ENCODE data around the gene HAGH.
"Not testable (repeated sequence)": the region's sequence is repeated elsewhere in the genome, so short reads cannot be mapped to it uniquely, and the experiment has no call there.

The HAGH gene

GRCh38 chr16:1826691-1827573 lies at the start of gene HAGH, which contains the start of gene FAHD1:
Gene HAGH, minus strand, starts transcription at chr16:1826825. Its CDS starts 38 bp downstream, at chr16:1826787.
Gene FAHD1, plus strand, starts transcription at chr16:1827206. Its CDS starts 33 bp downstream, at chr16:1827239.
- peak; percentile 91 for DNase-seq (ENCODE audit: low spot score)

DNA sequence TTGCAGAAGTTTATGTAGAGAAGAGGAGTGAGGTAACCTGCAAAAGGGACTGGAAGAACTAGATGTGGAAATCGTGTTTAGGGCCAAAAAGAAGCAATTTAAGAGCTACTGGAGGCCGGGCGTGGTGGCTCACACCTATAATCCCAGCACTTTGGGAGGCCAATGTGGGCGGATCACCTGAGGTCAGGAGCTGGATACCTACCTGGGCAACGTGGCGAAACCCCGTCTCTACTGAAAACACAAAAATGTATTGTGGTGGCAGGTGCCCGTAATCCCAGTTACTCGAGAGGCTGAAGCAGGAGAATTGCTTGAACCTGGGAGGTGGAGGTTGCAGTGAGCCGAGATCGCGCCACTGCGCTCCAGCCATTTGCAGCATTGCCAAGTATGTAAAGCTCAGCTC lies 49.4 kb upstream of the HAGH start:
- DNase-seq (ENCODE audit: low spot score): not testable (repeated sequence)

GRCh38 chr16:1874854-1875253 lies 48.2 kb upstream of the HAGH start:
- no peak for DNase-seq (ENCODE audit: low spot score)

DNA sequence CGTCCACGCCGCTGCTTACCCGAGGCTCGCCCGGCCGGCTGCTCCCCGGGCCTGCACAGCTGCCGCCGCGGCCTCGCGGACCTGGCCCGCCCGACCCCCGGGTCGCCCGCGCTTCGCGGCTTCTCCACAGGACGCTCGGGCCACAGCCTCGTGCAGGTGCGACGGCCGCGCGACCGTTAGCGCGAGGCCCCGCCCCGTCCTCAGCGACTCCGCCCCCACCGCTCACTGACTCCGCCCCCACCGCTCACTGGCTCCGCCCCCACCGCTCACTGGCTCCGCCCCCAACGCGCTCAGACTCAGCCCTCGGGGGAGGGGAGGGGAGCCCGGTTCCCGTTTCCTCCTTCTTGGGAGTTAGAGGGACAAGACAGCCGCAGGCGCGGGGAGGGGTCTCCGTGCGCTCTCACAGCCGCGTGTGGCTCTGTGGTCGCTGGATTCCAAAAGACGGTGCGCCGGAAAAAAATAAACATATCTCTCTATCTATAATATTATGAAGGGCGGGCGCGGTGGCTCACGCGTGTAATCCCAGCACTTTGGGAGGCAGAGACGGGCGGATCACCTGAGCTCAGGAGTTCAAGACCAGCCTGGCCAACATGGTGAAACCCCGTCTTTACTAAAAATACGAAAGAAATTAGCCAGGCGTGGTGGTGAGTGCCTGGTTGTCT lies 45.5 kb upstream of the HAGH start, which contains the start of gene MEIOB:
MEIOB (minus strand) TSS at position 191 of the 662 bp plus-strand sequence. CDS start 3,989 bp downstream, outside the sequence.
- DNase-seq (ENCODE audit: low spot score): no peak

GRCh38 chr16:1870365-1871082 lies 43.9 kb upstream of the HAGH start:
- no peak for DNase-seq (ENCODE audit: low spot score)

GRCh38 chr16:1865902-1866690 lies 39.5 kb upstream of the HAGH start:
- DNase-seq (ENCODE audit: low spot score): no peak

DNA sequence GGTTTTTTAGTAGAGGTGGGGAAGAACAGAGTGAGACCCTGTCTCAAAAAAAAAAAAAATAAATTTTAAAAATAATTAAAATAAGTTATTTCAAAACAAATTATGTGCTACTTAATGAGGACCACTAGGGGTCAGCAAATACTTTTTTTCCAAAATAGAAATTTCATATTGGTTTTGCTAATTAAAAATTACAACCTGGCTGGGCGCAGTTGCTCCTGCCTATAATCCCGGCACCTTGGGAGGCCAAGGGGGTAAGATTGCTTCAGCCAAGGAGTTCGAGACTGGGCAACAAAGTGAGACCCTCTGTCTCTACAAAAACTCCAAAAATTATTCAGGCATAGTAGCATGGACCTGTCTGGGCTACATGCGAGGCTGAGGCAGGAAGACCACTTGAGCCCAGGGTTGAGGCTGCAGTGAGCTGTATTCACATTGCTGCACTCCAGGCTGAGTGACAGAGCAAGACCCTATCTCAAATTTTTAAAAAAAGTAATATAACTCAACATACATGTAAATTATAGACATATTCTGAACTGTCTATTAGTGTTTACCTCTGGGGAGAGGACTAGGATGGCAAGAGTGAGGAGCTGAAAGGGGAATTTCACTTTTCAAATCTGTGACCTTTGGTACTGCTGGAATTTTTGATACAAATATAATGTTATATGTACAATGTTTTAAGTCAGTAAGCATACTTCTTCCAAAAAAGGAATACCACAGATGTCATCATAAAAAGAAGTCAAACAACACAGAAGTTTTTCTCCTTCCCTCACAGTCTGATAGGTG lies 37.2 kb upstream of the HAGH start:
- DNase-seq (ENCODE audit: low spot score): peak; percentile 24

- DNase-seq (ENCODE audit: low spot score): no peak
These were observed 35.8 kb upstream of the HAGH start for GRCh38 chr16:1862394-1862793.

GRCh38 chr16:1861730-1862129 lies 35.1 kb upstream of the HAGH start:
- no peak for DNase-seq (ENCODE audit: low spot score)

DNA sequence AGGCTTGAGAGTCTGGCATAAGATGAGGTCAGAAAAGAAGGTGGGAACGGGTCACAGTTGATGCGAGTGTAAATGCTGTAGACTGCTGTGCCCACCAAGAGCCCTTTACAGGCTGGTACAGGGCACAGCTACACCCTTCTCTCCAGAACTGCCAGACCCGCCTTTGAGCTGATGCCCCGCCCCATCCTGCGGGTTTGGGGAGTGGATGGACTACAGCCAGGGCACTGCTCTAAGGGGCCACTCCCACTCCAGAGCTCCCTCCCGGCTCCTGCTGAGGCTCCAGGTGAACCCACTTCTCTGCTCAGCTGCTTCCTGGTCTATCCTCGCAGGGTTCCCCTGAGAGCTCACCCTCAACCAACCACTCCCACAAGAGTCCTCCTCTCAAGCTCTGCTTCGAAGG lies 33.0 kb upstream of the HAGH start:
- DNase-seq (ENCODE audit: low spot score): no peak

- no peak for DNase-seq (ENCODE audit: low spot score)
These were observed 31.7 kb upstream of the HAGH start for GRCh38 chr16:1858189-1858865.

GRCh38 chr16:1857433-1858097 lies 30.9 kb upstream of the HAGH start:
- DNase-seq (ENCODE audit: low spot score): no peak

DNA sequence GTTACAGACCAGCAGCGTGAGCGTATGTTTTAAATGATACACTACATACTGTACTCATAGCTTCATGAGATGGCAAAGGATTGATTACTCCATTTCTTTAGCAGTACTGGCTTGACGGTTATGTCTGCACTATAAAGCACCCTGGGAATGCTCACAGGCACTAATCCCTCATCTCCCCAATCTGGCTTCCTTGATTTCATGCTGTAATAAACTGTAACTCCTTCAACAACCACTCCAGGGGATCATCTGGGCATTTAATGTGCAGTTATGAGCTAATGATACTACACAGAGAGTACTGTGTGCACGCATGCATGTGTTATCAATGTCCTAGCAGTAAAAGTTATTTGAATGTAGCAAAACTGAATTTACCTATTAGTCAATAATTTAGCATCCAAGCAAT lies 25.2 kb upstream of the HAGH start:
- DNase-seq (ENCODE audit: low spot score): no peak

DNA sequence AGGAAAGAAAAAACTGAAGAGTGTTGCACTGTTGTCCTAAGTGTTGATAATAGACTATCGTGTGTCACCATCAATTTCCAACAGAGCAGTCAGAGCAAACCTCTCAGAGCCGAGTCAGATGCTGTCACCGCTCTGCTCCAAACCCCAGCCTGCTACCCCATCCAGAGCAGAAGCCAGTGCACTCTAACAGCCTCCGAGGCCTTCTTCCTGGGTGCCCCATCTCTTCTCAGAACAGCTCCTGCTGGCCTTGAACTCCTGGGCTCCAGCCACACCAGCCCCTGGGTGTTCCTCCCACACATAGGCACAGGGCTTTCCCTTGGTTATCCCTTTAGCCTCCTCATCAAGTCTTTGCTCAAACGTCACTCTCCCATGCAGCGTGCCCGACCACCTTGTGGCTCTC lies 24.4 kb upstream of the HAGH start:
- DNase-seq (ENCODE audit: low spot score): no peak

GRCh38 chr16:1846416-1846815 lies 19.8 kb upstream of the HAGH start:
- DNase-seq (ENCODE audit: low spot score): no peak

DNA sequence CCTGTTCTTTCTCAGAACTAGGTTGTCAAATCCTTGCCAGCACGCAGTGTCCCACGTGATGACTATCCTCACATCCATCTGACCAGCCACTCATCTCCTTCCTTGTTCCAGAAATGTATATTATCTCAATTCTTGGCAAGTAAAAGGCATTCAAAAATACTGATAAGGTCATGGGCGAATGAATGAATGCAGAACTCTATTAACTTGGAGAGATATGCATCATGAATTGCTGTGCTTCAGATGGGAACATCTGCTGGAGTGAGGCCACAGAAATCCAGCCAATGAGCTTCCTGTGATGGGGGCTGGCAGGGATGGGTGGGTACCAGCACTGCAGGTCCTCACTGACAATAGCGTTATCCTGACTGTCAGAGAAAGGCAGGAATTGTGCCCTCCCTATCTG lies 19.4 kb upstream of the HAGH start:
- no peak for DNase-seq (ENCODE audit: low spot score)

DNA sequence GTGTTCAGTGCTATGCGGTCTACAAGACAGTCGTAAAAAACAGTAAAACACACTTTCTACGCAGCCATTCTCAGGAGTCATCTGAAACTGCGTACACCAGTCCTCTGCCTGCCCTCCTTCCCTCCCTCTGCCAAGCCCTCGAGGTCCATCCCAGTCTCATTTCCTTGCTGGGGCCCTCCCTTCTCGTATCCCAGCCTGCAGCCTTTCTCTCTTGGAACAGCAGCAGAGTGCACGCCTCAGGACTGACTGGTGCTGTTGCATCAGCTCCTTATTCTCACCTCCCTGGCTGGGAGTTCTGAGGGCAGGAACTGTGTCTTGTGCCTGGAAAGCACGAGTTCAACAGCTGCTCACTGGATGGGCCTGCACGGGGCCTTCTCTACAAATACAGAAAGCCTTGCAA lies 12.9 kb upstream of the HAGH start:
- DNase-seq (ENCODE audit: low spot score): no peak

DNA sequence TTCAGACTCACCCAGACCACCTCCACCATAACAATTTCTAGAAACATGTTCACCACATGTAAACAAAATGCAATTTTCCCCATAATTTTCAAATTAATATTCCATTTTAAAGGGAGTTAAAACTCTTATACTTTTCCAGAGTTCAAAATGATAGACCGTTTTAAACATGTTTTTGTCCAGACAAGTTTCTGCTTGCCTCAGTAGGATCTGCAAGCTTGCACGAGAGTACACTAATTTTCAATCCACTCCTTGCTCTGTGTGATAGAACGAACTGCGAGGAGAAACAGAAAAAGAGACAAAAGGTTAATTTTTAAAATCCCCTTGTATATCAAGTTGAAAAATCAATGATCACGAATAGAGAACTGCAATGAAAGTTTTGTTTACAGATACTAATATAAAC lies 7.5 kb upstream of the HAGH start:
- no peak for DNase-seq (ENCODE audit: low spot score)

DNA sequence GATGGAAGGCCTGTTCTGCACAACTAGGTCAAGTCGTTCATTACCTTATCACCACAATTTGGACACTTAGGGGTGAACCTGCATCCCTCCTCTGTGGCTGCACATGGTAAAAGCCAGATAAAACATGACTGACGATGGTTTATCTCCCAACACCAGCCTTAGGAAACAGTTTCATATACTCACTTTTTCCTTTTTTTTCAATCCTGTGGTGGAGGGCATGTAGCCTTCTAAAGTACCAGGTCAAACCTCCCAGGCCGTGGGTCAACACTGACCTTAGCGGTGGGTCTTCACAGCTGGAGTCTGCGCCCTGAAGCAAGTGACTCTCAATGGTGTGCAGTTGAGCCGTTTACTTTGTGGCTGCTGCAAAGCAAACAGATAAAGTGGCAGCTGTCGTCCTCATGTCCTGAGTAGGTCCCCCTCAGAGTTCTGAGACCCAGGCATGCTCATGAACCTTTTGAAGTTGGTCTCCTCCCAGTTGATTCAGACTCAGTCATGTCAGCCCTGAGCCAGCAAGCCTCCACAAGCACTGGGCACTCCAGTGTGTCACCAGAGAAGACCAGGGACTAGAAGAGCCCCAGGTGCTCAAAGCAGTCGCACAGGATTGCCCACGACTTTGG lies 6.3 kb upstream of the HAGH start:
- DNase-seq (ENCODE audit: low spot score): no peak
